T47D (cell line): ENCODE results near the gene PRKG1.

Experiments used
- DNase-seq, 2 experiments: peaks; one replicate each; pipeline versions ENCODE4 v3.0.0 to v3.0.0-alpha.2; 2011 to 2012; ENCODE audit warnings: low read depth in 1 of 2, low spot score in 1 of 2
- JUND ChIP-seq: IDR thresholded peaks from 2 replicates; pipeline ENCODE4 v1.6.1; 2012; ENCODE audit warnings: low read depth
- in situ Hi-C: cut with HindIII; loops from 2 replicates; pipeline ENCODE4 v1.10.0; 2016; ENCODE audit warnings: low sequenced_read_pairs, low pct_unique_long_range_greater_than_20kb

PRKG1 gene

GRCh38 chr10:52308251-52309031 lies 1234.2 kb downstream of the PRKG1 start:
- TF ChIP-seq JUND, result no peak
- in situ Hi-C loops, result no loop called here
- peak; percentile 72 to 82 for DNase-seq

GRCh38 chr10:52312942-52313255 lies 1238.6 kb downstream of the PRKG1 start:
- no peak for TF ChIP-seq JUND
- in situ Hi-C loops, result no loop called here
- no peak for DNase-seq

GRCh38 chr10:52313256-52313932 lies 1239.1 kb downstream of the PRKG1 start:
- DNase-seq, result peak in 1 of 2 experiments; percentile 21
- in situ Hi-C loops, result no loop called here
- TF ChIP-seq JUND, result no peak

- in situ Hi-C loops, result no loop called here
- DNase-seq, result peak in 1 of 2 experiments; percentile 31
- no peak for TF ChIP-seq JUND
Observed at GRCh38 chr10:52313933-52314821, 1239.9 kb downstream of the PRKG1 start, which contains the start of gene DKK1. Gene DKK1, plus strand, starts transcription at chr10:52314281. Its CDS starts 154 bp downstream, at chr10:52314435.

GRCh38 chr10:52314822-52315552 lies 1240.7 kb downstream of the PRKG1 start:
- in situ Hi-C loops, result no loop called here
- no peak for TF ChIP-seq JUND
- DNase-seq, result no peak

- TF ChIP-seq JUND, result no peak
- DNase-seq, result no peak
- in situ Hi-C loops, result no loop called here
Observed at GRCh38 chr10:52316001-52316400, 1241.7 kb downstream of the PRKG1 start.

- TF ChIP-seq JUND, result no peak
- DNase-seq, result no peak
- in situ Hi-C loops, result no loop called here
Observed at GRCh38 chr10:52316500-52316899, 1242.2 kb downstream of the PRKG1 start.

- TF ChIP-seq JUND, result no peak
- DNase-seq, result no peak
- in situ Hi-C loops, result no loop called here
Observed at GRCh38 chr10:52318136-52318701, 1243.9 kb downstream of the PRKG1 start.

GRCh38 chr10:52318822-52319464 lies 1244.7 kb downstream of the PRKG1 start:
- no peak for TF ChIP-seq JUND
- no peak for DNase-seq
- in situ Hi-C loops, result no loop called here

GRCh38 chr10:52319926-52320325 lies 1245.6 kb downstream of the PRKG1 start:
- no peak for DNase-seq
- in situ Hi-C loops, result no loop called here
- TF ChIP-seq JUND, result no peak

- in situ Hi-C loops, result no loop called here
- DNase-seq, result no peak
- no peak for TF ChIP-seq JUND
Observed at GRCh38 chr10:52322323-52322722, 1248.0 kb downstream of the PRKG1 start.
